Left lung (tissue), 10 donors: ENCODE data around the gene LRRC4B. TPM values are rescaled to one million over a fixed set of nuclear protein-coding genes. Genes with fewer than 3 reads are reported as not detected.

Source experiments
- ATAC-seq: fragments of 200-7000 bp; cut with Tn5 transposase; one replicate; pipeline ENCODE4 v1.9.1; 2020; ENCODE audit warnings: moderate library complexity
- DNase-seq, 4 donors: peaks; one replicate each; pipeline ENCODE4 v3.0.0-alpha.2; 2013 to 2020
- H3K27ac ChIP-seq, 2 donors: fragments of 200-600 bp; sonication (generic) in 1 of 2; one replicate each; pipeline versions ENCODE4 v1.5.0 to v1.8.0; 2020 to 2021
- H3K27me3 ChIP-seq, 2 donors: fragments of 200-600 bp; sonication (generic) in 1 of 2; one replicate each; pipeline versions ENCODE4 v1.5.0 to v1.8.0; 2020 to 2021
- H3K36me3 ChIP-seq, 2 donors: fragments of 200-600 bp; sonication (generic) in 1 of 2; one replicate each; pipeline versions ENCODE4 v1.5.0 to v1.8.0; 2020 to 2021
- H3K4me1 ChIP-seq, 2 donors: fragments of 200-600 bp; one replicate each; pipeline ENCODE4 v1.8.0; 2021
- H3K4me3 ChIP-seq, 2 donors: fragments of 200-600 bp; sonication (generic) in 1 of 2; one replicate each; pipeline versions ENCODE4 v1.5.0 to v1.8.0; 2020 to 2021; ENCODE audit warnings: mild to moderate bottlenecking in 1 of 2
- H3K9me3 ChIP-seq, 2 donors: fragments of 200-600 bp; sonication (generic) in 1 of 2; one replicate each; pipeline versions ENCODE4 v1.5.0 to v1.8.0; 2020 to 2021
- intact Hi-C, 2 donors: fragments of 100-400 bp; cut with DNase I; formaldehyde crosslinking; loops; one replicate each; pipeline versions ENCODE4 v1.11.2 to v1.14.2; 2022
- polyA plus RNA-seq, 6 donors: library from polyadenylated mRNA; unstranded; fragments of 120-200 nt; gene quantifications; one replicate each; pipeline ENCODE4 v1.2.1, GENCODE V29; 2013; ENCODE audit not compliant: insufficient read length in 6 of 6
- total RNA-seq, 2 donors: library from RNA; stranded (reverse); fragmentation: NEBNext Ultra II Directional; extraction: Animal tissue kit (Norgen Biotek cat#: 25700); gene quantifications; one replicate each; pipeline ENCODE4 v1.2.1, GENCODE V29; 2021
- TF ChIP-seq, protein P1 (sequence below), 2 donors: fragments of 200-600 bp; sonication (generic) in 1 of 2; IDR thresholded peaks; one replicate each; pipeline versions ENCODE4 v1.5.0 to v1.8.0; 2021; ENCODE audit warnings: antibody characterized with exemption in 2 of 2
- donor health status: DM: no; HTN: yes; CAD: no.
- donor health status: DM: no; HTN: no; CAD: no.

Gene LRRC4B
- total and polyA plus RNA-seq, 8 donors, result 2.8 to 14.3 (median 10.0) TPM

GRCh38 chr19:50512999-50513745, 55.1 kb downstream of the LRRC4B start:
- H3K27me3 ChIP-seq, result peaks cover 0 to 46% of the 10 kb centered on the region in 2 donors
- no peak for ATAC-seq
- no peaks in the 10 kb centered on the region for H3K9me3 ChIP-seq
- peaks cover 7 to 9% of the 10 kb centered on the region in 2 donors for H3K4me1 ChIP-seq
- H3K27ac ChIP-seq, result no peak overlapping the region
- peak in 2 of 4 donors; percentile 27 for DNase-seq
- no peak overlapping the region for H3K4me3 ChIP-seq
- H3K36me3 ChIP-seq, result no peaks in the 10 kb centered on the region
- TF ChIP-seq, protein P1, sequence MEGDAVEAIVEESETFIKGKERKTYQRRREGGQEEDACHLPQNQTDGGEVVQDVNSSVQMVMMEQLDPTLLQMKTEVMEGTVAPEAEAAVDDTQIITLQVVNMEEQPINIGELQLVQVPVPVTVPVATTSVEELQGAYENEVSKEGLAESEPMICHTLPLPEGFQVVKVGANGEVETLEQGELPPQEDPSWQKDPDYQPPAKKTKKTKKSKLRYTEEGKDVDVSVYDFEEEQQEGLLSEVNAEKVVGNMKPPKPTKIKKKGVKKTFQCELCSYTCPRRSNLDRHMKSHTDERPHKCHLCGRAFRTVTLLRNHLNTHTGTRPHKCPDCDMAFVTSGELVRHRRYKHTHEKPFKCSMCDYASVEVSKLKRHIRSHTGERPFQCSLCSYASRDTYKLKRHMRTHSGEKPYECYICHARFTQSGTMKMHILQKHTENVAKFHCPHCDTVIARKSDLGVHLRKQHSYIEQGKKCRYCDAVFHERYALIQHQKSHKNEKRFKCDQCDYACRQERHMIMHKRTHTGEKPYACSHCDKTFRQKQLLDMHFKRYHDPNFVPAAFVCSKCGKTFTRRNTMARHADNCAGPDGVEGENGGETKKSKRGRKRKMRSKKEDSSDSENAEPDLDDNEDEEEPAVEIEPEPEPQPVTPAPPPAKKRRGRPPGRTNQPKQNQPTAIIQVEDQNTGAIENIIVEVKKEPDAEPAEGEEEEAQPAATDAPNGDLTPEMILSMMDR (IDR thresholded peaks at IDR 0.05), result no peak
- intact Hi-C loops, result no loop called here

GRCh38 chr19:50512112-50512998, 55.9 kb downstream of the LRRC4B start:
- Histone ChIP-seq H3K4me1 (peaks cover 7 to 9% of the 10 kb centered on the region in 2 donors), H3K27me3 (peaks cover 0 to 40% of the 10 kb centered on the region in 2 donors), H3K4me3 (no peak overlapping the region), H3K27ac (no peak overlapping the region), H3K9me3 (no peaks in the 10 kb centered on the region), H3K36me3 (no peaks in the 10 kb centered on the region)
- ATAC-seq (no peak), DNase-seq (peak in 2 of 4 donors; percentile 44 to 82)
- TF ChIP-seq, protein P1 (IDR thresholded peaks at IDR 0.05), result no peak
- intact Hi-C loops, result no loop called here

DNA sequence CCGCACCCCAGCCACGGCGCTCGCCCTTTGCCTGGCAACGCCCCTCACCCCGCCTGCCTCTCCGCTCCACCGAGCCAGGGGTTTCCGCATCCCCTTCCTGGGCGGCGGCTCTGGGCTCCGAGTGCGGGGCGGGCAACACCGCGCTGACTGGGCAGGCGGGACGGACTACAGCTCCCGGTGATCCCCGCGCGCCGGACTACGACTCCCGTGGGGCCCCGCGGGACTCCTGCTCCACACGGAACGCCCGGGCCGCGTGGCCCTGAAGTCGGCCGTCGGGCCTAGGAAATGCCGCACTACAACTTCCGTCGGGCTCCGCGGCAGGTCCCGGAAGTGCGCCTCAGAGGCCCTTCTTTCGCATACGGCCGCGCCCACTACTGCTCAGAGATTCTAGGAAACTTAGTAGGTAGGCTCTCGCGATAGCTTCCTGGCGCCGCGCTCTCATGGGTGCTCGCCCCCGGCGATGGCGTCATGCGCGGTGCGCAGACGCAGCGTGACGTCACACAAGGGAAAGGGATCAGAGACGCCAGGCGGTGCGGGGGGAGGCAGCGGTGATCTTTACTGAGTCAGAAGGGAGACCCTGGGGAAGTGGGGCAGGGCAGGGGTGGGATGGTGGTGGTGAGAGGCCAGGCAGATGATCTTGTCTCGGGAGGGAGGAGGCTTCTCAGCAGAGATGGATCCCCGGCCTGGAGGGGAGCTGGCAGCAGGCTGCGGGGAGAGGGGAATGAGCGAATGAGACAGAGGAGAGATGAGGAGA, 57.0 kb downstream of the LRRC4B start, which contains the start of gene JOSD2:
TSS of gene JOSD2 (minus strand) at position 123 of the 754 bp plus-strand sequence. CDS start 760 bp downstream, outside the sequence.
- intact Hi-C loops, result no loop called here
- TF ChIP-seq, protein P1 (IDR thresholded peaks at IDR 0.05), result no peak

DNA sequence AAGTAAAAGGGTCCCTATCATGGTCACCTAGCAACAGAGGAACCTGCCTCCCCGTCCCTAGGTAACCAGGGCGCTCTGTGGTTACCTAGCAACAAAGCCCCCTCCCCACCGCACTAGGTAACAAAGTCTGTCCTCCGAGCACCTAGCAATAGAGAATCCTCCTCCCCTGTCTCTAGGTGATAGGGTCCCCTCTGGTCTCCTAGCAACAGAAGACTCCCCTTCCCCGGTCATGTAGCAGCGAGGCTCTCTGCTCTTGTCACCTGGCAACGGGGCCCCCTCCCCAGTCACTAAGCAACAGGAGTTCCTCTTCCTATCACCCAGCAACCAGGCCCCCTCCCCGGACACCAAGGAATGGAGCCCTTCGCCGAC, 57.6 kb downstream of the LRRC4B start:
- Histone ChIP-seq H3K27me3 (peaks cover 0 to 23% of the 10 kb centered on the region in 2 donors), H3K36me3 (peaks cover 0 to 8% of the 10 kb centered on the region in 2 donors), H3K9me3 (no peaks in the 10 kb centered on the region), H3K4me3 (peak overlapping the region; percentile 65 to 69), H3K27ac (peak overlapping the region; percentile 67 to 86), H3K4me1 (peaks cover 7 to 9% of the 10 kb centered on the region in 2 donors)
- intact Hi-C loops, result no loop called here
- DNase-seq (no peak), ATAC-seq (no peak)
- TF ChIP-seq, protein P1 (IDR thresholded peaks at IDR 0.05), result no peak

More for the DNA sequence above, 57.0 kb downstream of the LRRC4B start, which contains the start of gene JOSD2:
- DNase-seq, result peak; percentile 98 to 99 (median 99)
- Histone ChIP-seq H3K27ac (peak within 1 kb of the TSS; percentile 67 to 86), H3K9me3 (no peaks in the 10 kb centered on the region), H3K4me1 (peaks cover 7 to 9% of the 10 kb centered on the region in 2 donors), H3K4me3 (peak within 1 kb of the TSS; percentile 65 to 69), H3K36me3 (peaks cover 0 to 2% of the 10 kb centered on the region in 2 donors), H3K27me3 (peaks cover 0 to 29% of the 10 kb centered on the region in 2 donors)
- ATAC-seq, result peak; percentile 96
